ENCODE results near the gene KEAP1.

Gene KEAP1

DNA sequence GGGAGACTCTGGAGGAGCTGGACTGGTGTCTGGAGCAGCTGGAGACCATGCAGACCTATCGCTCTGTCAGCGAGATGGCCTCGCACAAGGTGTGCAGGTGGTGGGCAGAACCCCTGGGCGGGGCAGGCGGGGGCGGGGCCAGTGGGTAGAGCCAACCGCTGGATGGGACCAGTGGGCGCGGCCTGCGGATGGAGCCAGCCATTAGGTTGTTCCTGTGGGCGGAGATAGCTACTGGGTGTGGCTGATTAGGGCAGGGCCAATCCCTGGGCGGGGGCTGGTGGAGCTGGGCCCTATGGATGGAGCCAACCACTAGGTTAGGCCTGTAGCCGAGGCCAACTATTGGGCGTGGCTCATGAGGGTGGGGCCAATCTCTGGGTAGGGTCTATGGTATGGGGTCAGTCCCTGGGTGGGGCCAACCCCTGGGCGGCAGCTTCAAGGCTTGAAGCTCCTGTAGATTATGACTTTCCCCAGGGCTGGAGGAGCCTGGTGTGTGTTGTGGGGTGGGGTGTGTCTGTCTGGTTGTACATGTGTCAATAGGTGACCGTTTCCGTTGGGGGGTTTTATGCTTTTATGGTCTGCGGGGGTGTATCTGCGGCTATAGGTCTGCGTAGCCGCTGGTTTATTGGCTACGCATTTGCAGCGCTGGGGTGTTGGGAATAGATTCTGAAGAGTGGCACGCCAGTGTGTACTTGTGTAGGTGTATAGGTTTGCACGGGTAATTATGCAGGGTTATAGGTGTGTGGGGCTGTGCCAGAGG lies 52.1 kb downstream of the KEAP1 start:
- DNase-seq (ENCODE audit: low read depth in 2 of 2), result no peak

DNA sequence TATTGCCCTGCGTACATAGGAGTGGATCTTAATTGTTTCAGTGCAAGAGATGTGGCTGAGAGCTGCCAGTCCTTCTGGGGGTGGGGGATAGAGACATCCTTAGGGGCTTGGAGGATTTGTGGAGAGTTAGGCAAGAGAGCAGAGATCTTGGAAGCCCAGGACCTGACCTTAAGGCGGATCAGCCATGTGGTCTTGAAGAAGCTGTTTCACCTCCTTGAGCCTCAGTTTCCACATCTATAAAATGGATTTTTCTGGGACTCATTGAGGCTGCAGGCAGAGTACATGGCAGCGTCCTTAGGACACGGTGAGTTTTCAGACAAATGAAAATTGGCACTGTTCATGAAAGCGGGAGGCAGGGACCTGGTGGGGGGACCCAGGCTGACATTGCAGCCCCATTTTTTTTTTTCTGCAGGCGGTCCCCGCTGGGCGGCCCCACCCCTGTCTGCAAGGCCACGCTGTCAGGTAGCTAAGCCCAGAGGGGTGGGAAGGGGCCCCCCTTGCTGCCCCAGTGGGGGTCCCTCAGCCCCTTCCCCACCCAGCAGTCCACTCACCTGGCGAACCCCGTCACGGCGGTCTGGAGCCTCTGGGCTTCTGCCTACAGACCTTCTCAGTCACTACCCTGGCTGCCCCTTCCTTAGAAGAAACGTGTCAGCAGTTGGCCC lies 52.8 kb downstream of the KEAP1 start:
- no peak for DNase-seq (ENCODE audit: low read depth in 2 of 2)

DNA sequence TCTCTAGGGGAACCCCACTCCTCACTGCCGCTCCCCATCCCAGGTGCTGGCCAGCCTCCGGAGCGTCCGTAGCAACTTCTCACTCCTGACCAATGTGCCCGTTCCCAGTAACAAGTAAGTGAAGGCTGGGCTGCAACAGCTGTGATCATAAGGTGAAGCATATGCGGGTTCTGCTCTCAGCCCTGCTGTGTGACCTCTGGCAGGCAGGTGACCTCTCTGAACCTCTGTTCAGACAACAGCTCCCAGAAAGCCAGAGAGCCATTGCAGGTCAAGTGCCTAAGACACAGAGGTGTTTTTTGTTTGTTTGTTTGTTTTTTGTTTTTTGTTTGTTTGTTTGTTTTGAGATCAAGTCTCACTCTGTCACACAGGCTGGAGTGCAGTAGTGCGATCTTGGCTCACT lies 54.1 kb downstream of the KEAP1 start:
- DNase-seq (ENCODE audit: low read depth in 2 of 2), result no peak

DNA sequence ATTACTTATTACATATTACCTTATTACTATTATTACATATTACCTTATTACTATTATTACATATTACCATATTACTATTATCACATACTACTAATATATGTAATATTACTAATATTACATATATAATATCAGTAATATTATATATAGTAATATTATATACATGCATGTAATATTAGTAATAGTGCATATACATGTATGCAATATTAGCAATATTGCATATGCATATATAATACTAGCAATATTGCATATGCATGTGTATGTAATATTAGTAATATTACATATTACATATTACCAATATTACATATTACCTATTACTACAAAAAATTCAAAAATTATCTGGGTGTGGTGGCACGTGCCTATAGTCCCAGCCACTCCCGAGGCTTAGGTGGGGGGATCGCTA lies 60.5 kb downstream of the KEAP1 start:
- no peak for DNase-seq (ENCODE audit: low read depth in 2 of 2)

DNA sequence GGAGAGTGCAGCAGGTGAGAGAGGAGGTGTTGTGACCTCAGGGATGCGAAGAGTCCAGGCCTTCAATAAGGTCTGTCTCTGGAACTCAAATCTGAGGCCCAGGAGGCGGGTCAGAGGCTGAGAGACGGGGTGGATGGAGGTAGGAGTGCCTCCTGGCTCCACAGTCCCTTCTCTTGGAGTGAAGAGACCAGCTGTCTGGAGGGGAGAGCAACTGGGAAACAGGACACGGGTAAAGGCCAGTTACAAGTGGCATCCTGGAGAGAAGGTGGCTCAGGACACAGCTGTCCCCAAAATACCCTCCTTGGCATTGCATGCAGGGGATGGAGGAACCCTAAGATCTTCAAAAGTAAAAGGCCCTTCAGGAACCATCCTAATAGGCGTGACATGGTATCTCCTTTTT lies 63.6 kb downstream of the KEAP1 start:
- DNase-seq (ENCODE audit: low read depth in 2 of 2), result no peak

All from stimulated activated CD4-positive, alpha-beta T cell treated with anti-CD3 and anti-CD28 coated beads, Interleukin-1b, Interleukin-23, amount 100 ng/mL, for 1 hour (primary cell).